ENCODE measurements around the gene SLC17A9. TPM values are rescaled to one million over a fixed set of nuclear protein-coding genes. Genes with fewer than 3 reads are reported as not detected.

Gene SLC17A9
- total RNA-seq, 3 donors from 2014 or later: 2.2 to 4.9 (median 2.7) TPM

DNA sequence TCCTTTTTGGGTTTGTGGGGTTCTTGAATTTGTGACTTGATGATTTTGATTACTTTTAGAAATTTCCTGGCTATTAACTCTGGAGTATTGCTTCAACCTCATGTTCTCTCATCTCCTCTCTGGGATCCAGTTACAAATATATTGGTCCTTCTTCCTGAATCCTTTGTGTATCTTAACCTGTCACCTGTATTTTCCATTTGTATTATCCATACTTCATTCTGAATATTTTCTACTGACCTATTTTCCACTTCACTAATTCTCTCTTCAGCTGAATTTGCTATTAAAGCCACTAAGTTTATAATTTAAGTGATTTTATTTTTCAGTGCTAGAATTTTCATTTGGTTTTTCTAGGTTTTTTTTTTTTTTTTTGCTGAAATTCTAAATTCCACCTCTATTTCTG lies 60.7 kb downstream of the SLC17A9 start:
- Histone ChIP-seq H3K4me1 (peaks cover 6 to 7% of the 10 kb centered on the region in 2 donors), H3K9me3 (peaks cover 0 to 9% of the 10 kb centered on the region in 2 donors), H3K27me3 (peaks cover 8 to 73% of the 10 kb centered on the region in 2 donors), H3K36me3 (no peaks in the 10 kb centered on the region), H3K4me3 (no peak overlapping the region), H3K27ac (no peak overlapping the region)
- no peak for TF ChIP-seq POLR2A (IDR thresholded peaks at IDR 0.05)
- no peak for TF ChIP-seq POLR2AphosphoS5 (IDR thresholded peaks at IDR 0.05)
- TF ChIP-seq, protein P1, sequence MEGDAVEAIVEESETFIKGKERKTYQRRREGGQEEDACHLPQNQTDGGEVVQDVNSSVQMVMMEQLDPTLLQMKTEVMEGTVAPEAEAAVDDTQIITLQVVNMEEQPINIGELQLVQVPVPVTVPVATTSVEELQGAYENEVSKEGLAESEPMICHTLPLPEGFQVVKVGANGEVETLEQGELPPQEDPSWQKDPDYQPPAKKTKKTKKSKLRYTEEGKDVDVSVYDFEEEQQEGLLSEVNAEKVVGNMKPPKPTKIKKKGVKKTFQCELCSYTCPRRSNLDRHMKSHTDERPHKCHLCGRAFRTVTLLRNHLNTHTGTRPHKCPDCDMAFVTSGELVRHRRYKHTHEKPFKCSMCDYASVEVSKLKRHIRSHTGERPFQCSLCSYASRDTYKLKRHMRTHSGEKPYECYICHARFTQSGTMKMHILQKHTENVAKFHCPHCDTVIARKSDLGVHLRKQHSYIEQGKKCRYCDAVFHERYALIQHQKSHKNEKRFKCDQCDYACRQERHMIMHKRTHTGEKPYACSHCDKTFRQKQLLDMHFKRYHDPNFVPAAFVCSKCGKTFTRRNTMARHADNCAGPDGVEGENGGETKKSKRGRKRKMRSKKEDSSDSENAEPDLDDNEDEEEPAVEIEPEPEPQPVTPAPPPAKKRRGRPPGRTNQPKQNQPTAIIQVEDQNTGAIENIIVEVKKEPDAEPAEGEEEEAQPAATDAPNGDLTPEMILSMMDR (IDR thresholded peaks at IDR 0.05): no peak
- no peak for DNase-seq (ENCODE audit: low spot score in 2 of 2)
- intact Hi-C loops (cut with DNase I; ENCODE audit: low total_unique reads): no loop called here

GRCh38 chr20:63014287-63014686 lies 61.8 kb downstream of the SLC17A9 start:
- Histone ChIP-seq H3K4me1 (peaks cover 0 to under 1% of the 10 kb centered on the region in 2 donors), H3K4me3 (no peak overlapping the region), H3K27me3 (peaks cover 2 to 64% of the 10 kb centered on the region in 2 donors), H3K36me3 (no peaks in the 10 kb centered on the region), H3K27ac (no peak overlapping the region), H3K9me3 (peaks cover 0 to 9% of the 10 kb centered on the region in 2 donors)
- TF ChIP-seq POLR2AphosphoS5 (IDR thresholded peaks at IDR 0.05): no peak
- TF ChIP-seq POLR2A (IDR thresholded peaks at IDR 0.05): no peak
- TF ChIP-seq, protein P1 (IDR thresholded peaks at IDR 0.05): no peak
- intact Hi-C loops (cut with DNase I; ENCODE audit: low total_unique reads): no loop called here
- DNase-seq (ENCODE audit: low spot score in 2 of 2): no peak

DNA sequence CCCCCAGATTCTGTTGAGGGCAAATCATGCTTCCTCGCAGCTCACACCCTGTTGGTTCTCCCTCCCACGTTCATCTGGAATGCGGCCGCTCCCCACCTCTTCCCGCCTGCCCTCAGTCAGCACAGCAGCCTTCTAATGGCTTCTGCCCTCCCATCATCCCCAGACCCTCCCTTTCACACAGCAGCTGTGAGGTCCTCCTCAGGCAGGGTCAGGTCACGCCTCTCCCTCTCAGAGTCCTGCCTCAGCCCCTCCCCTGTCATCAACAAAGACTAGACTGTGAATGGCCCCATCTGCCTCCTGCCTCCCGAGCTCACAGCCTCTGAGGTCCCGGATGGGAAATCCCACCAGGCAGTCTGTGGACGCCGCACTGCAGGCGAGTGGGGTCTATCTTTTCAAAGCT lies 62.2 kb downstream of the SLC17A9 start:
- intact Hi-C loops (cut with DNase I; ENCODE audit: low total_unique reads): no loop called here

DNA sequence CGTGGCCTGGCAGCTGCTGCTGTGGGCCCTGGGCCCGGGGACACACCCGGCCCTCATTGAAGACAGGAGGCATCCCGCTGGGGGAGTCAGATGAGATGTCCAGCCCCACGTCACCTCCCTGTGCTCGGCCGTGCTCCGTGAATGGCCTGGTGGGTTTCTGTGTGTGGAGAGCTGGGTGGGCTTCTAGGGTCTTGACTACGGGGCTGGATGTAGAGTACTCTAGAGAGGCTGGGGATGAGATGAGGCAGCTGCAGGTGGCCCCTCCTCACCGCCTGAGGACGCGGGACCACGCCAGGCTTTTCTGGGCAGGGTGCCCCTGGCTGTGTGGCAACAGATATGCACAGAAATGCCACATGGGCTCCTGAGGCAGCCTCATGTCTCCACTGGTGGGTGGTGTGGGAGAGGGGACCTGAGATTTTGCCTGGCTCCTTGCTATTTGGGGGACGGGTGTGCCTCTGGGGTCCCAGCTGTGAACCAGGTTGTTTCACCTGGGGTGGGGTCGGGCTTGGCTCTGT lies 62.7 kb downstream of the SLC17A9 start:
- H3K9me3 ChIP-seq: peaks cover 2 to 12% of the 10 kb centered on the region in 2 donors
- H3K36me3 ChIP-seq: no peaks in the 10 kb centered on the region
- peaks cover 2 to 59% of the 10 kb centered on the region in 2 donors for H3K27me3 ChIP-seq

More for the DNA sequence above, 62.2 kb downstream of the SLC17A9 start:
- H3K27ac ChIP-seq: no peak overlapping the region
- H3K4me1 ChIP-seq: no peaks in the 10 kb centered on the region
- H3K36me3 ChIP-seq: no peaks in the 10 kb centered on the region
- no peak for TF ChIP-seq POLR2A (IDR thresholded peaks at IDR 0.05)
- TF ChIP-seq, protein P1 (IDR thresholded peaks at IDR 0.05): no peak
- TF ChIP-seq POLR2AphosphoS5 (IDR thresholded peaks at IDR 0.05): no peak
- no peak for DNase-seq (ENCODE audit: low spot score in 2 of 2)
- no peak overlapping the region for H3K4me3 ChIP-seq
- peaks cover 2 to 60% of the 10 kb centered on the region in 2 donors for H3K27me3 ChIP-seq
- H3K9me3 ChIP-seq: peaks cover 0 to 9% of the 10 kb centered on the region in 2 donors

More for the DNA sequence above, 62.7 kb downstream of the SLC17A9 start:
- no peak overlapping the region for H3K4me3 ChIP-seq
- H3K27ac ChIP-seq: no peak overlapping the region
- no peaks in the 10 kb centered on the region for H3K4me1 ChIP-seq
- TF ChIP-seq POLR2AphosphoS5 (IDR thresholded peaks at IDR 0.05): no peak
- no peak for TF ChIP-seq POLR2A (IDR thresholded peaks at IDR 0.05)
- TF ChIP-seq, protein P1 (IDR thresholded peaks at IDR 0.05): no peak
- intact Hi-C loops (cut with DNase I; ENCODE audit: low total_unique reads): no loop called here
- no peak for DNase-seq (ENCODE audit: low spot score in 2 of 2)
